ENCODE data around the gene SPAM1.
"Not testable (repeated sequence)": the region's sequence is repeated elsewhere in the genome, so short reads cannot be mapped to it uniquely, and the experiment has no call there.

SPAM1 gene

GRCh38 chr7:123924941-123925340, at the start of gene SPAM1:
SPAM1 (plus strand) TSS chr7:123925241; CDS start chr7:123953571, 28,330 bp downstream.
- DNase-seq, result no peak

- DNase-seq, result no peak
Measured at GRCh38 chr7:123876557-123877256, 48.3 kb upstream of the SPAM1 start.

DNA sequence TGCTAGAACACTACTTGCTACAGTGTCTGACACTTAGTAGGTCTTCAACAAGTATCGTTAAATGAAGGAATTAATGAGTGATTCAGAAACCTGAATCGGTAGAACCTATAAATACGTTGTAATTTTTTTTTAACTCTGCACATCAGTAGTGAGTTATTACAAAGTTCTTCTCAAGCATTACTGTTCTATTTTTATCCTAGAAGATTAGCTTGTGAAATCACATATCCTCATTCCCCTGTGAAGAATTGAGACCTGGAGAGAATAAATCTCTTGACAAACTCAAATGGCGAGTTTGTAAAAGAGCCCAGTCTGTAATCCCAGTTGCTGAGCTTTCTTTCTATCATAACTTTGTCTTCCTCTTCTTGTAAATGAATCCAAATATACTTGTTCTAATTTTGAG, 45.4 kb upstream of the SPAM1 start:
- no peak for DNase-seq

GRCh38 chr7:123881300-123881699, 43.7 kb upstream of the SPAM1 start:
- no peak for DNase-seq

- no peak for DNase-seq
Measured at GRCh38 chr7:123883154-123883553, 41.9 kb upstream of the SPAM1 start.

DNA sequence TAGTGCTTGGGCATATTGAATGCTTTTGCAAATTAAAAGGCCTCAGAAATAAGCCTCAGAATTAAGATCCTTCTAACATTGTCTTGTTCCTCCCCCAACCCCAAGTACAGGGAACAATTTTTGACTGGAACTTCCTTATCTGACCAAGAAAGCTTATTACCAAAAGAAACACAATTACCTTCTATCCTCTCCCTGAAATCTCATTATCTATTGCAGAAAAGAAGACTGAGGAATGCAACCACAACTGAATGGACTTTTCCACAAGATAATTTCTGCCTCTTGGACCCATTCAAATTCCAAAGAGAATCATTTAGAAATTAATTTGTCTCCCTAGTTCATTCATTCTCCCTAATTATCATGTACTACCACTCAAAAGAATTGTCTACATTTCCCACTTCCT, 36.8 kb upstream of the SPAM1 start:
- no peak for DNase-seq

- not testable (repeated sequence) for DNase-seq
Measured at GRCh38 chr7:123894753-123895152, 30.3 kb upstream of the SPAM1 start.

GRCh38 chr7:123901101-123901500, 23.9 kb upstream of the SPAM1 start:
- DNase-seq, result no peak

DNA sequence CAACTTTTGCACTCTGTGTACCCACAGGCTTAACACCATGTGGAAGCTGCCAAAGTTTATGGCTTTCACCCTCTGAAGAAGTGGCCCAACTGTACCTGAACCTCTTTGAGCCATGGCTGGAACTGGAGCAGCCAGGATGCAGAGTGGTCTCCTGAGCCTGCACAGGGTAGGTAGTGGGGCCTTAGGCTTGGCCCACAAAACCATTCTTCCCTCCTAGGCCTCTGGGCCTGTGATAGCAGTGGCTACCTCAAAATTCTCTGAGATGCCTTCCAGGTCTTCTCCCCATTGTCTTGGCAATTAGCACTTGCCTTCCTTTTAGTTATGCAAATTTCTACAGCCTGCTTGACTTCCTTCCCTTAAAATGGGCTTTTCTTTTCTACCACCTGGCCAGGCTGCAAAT, 19.3 kb upstream of the SPAM1 start:
- DNase-seq, result no peak

- no peak for DNase-seq
Measured at GRCh38 chr7:123916240-123916724, 8.8 kb upstream of the SPAM1 start.

DNA sequence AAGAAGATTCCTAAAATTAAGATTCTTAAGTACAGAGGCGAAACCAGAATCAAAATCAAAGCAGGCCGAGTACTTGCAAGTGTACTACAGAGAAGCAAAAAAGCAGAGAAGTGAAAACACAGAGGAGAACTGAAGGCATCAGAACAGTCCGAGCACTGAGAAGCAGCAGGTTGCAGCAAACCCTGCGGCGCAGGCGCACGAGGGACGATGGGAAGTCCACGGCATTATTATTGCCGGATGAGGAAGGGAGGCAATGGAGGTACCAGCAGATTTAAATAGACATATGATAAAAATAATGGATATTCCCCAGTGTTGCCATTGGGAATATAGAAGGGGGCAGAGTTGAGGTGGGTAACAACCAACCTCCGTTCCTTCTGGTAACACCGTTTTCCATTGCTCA, 7.2 kb upstream of the SPAM1 start:
- DNase-seq, result no peak

DNA sequence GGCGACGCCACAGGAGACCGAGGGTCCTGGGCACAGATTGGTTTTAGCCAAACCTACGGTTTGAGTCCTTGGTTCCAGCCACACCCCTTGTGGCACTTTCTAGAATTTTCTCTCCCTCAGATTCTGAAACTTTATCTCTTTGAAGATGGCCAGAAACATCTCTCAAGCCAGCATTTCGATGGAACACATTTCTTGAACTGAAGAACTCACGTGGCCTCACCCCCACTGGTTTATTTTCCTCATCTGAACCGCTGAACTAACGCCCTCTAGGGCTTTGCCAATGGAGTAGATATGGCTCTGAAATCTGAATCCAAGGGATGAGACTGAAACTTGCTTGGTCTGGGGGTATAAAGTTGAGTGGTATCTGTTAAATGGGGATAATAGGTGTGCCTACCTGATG, 6.7 kb upstream of the SPAM1 start:
- DNase-seq, result no peak

GRCh38 chr7:123923599-123923998, 1.4 kb upstream of the SPAM1 start:
- DNase-seq, result no peak

DNA sequence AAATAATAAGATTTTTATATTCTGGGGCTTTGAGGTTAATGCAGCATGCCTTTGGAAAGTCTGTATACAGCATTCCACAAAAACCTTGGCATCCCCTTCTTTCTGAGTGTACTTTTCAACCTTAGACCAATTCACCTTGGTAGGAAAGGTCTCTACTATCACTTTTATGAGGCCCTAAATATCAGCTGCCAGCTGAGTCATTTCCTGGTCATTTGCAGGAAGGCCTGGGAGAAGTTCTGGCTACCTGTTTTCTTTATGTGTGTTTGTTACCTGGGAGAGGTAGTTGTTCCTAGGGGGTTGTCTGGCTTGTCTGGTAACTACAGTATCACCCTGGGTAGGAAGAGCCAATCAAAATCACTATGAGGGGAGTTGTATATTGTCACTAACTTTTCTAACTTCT, 4.1 kb downstream of the SPAM1 start:
- no peak for DNase-seq

- DNase-seq, result no peak
Measured at GRCh38 chr7:123929655-123930054, 4.6 kb downstream of the SPAM1 start.

DNA sequence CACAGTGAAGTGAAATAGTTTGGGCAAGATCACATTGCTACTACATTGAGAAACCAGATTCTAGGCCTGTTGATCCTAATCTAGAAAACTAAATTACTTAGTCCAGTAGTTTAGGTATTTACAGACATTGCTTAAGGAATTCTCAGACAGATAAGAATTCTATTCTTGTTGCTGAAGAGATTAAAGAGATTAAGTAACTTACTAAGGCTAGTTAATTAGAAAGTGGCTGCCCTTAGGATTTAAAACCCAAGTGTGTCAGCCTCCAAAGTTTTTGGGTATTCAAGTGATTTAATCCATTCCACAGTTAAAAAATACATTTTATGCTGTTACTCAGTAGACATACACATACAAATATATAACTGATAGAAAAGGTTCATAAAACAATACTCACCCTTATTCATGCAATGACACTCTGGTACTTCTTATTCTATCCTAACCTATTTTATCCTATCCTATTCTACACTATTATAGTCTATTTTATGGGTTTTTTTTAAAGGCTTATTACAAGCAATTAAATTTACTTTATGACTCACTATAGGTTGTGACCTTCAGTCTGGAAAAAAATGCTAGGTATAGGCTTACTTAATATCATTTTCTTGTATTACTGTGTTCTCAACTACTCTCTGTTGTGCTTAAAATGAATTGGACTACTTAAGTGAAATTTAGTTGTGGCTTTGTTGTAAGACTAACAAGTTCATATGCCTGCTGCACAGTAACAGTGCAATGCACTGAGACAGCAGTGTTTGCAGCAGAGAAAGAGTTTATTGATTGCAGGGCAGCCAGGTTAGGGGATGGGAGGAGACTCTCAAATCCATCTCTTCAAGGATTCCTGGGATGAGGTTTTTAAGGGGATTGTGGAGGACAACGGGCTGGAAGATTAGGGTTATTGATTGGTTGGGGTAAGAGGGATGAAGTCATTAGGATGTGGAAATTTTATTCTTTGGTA, 10.7 kb downstream of the SPAM1 start:
- no peak for DNase-seq

- DNase-seq, result no peak
Measured at GRCh38 chr7:123936388-123936787, 11.3 kb downstream of the SPAM1 start.

- no peak for DNase-seq
Measured at GRCh38 chr7:123939784-123940183, 14.7 kb downstream of the SPAM1 start.

- no peak for DNase-seq
Measured at GRCh38 chr7:123941391-123942180, 16.5 kb downstream of the SPAM1 start.

- DNase-seq, result no peak
Measured at GRCh38 chr7:123944395-123944794, 19.4 kb downstream of the SPAM1 start.

- DNase-seq, result no peak
Measured at GRCh38 chr7:123945938-123946337, 20.9 kb downstream of the SPAM1 start.

- no peak for DNase-seq
Measured at GRCh38 chr7:123948136-123948535, 23.1 kb downstream of the SPAM1 start.

- no peak for DNase-seq
Measured at GRCh38 chr7:123958186-123958703, 33.2 kb downstream of the SPAM1 start.

Measured in NCI-H1048 (cell line).